Activated CD4-positive, CD25-positive, alpha-beta regulatory T cell treated with anti-CD3 and anti-CD28 coated beads, Interleukin-2, amount 50 U/mL, for 72 hours (primary cell): ENCODE measurements around the gene YJEFN3.

Experiments used
- DNase-seq: peaks from one replicate; pipeline ENCODE4 v3.0.0; 2021

Gene YJEFN3

DNA sequence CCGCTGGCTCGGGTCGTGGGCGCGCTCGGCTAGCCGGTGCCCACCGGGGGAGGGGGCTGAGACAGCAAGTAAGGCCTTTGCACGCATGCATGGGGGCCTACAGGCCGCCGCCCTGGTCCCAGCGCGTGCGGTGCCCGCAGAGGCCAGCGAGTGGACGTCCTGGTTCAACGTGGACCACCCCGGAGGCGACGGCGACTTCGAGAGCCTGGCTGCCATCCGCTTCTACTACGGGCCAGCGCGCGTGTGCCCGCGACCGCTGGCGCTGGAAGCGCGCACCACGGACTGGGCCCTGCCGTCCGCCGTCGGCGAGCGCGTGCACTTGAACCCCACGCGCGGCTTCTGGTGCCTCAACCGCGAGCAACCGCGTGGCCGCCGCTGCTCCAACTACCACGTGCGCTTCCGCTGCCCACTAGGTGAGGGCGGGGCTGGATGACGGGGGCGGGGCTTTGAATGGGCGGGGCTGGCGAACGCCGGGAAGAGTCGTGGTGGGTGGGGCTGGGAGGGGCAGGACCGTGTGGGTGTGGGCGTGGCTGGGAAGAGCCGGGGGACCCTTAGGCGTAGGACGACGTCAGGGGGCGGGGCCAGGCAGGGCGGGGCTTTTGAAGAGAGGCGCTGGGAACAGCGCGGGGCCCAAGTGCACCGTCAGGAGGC is 11.5 kb downstream of the YJEFN3 start:
- DNase-seq = peak; percentile 60

DNA sequence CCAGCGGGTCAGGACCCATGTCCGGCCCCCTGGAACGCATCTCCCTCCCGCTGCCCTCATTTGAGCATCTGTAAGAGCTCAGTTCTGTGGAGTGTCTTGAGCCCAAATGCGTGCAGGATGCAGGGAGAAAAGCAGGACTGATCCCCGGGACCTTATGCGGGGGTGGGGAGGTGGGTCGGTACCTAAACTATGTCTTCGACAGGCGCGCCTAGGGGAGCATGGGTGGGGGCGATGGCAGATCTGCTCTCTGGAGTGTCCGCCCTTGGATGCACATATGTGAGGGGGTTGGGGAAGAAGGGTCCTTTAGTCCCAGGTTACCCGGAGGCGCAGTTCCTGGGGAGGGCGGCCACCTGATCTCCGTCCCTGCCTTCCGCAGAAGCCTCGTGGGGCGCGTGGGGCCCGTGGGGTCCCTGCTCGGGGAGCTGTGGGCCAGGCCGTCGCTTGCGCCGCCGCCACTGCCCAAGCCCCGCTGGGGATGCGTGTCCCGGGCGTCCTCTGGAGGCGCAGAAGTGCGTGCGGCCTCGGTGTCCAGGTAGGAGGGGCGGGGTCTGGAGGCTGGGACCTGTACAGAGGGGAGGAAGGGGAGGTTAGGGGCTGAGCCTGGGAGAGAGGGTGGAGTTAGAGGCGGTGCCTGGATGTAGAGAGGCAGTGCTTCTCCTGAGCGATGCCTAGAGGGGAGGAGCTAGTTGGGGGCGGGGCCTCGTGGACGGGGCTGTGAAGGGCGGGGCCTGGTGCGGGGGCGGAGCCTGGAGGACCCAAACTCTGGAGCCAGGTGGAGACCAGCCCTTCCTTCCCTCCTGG is 12.2 kb downstream of the YJEFN3 start:
- peak; percentile 77 for DNase-seq

- DNase-seq = no peak
Observed at GRCh38 chr19:19541616-19542015, 12.9 kb downstream of the YJEFN3 start.

DNA sequence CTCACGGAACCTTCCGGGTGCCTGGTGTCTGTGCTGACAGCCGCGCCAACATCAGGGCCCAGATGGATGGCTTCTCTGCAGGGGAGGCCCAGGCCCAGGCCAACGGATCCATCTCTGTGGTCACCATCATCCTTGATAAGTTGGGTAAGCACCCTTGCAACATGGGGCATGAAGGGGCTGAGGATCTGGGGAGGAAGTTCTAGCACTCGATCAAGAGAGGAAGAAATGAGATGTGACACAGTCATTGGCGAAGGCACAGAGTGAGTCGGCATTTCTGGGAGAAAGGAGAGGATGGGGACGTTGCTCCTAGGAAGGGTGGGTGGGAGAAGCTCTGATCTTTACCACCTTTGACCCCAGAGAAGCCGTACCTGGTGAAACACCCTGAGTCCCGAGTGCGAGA is 13.8 kb downstream of the YJEFN3 start:
- DNase-seq = no peak

DNA sequence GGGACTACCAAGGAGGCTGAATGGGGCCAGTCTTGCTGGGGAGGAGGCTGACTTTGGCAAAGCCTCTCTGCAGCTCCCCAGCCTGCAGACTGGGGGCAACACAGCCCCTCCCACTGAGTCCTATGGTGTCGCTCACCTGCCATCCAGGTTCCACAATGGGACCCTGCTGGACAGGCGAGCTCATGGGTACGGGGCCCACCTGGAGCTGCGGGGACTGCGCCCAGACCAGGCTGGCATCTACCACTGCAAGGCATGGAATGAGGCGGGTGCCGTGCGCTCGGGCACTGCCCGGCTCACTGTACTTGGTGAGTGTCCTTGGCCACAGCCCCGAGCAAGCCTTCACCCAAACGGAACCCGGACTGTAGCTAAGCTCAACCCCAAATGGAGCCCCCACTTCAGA is 14.4 kb downstream of the YJEFN3 start:
- DNase-seq = no peak

GRCh38 chr19:19543640-19544039 is 14.9 kb downstream of the YJEFN3 start:
- DNase-seq = no peak

GRCh38 chr19:19544257-19544953 is 15.7 kb downstream of the YJEFN3 start:
- DNase-seq = no peak

DNA sequence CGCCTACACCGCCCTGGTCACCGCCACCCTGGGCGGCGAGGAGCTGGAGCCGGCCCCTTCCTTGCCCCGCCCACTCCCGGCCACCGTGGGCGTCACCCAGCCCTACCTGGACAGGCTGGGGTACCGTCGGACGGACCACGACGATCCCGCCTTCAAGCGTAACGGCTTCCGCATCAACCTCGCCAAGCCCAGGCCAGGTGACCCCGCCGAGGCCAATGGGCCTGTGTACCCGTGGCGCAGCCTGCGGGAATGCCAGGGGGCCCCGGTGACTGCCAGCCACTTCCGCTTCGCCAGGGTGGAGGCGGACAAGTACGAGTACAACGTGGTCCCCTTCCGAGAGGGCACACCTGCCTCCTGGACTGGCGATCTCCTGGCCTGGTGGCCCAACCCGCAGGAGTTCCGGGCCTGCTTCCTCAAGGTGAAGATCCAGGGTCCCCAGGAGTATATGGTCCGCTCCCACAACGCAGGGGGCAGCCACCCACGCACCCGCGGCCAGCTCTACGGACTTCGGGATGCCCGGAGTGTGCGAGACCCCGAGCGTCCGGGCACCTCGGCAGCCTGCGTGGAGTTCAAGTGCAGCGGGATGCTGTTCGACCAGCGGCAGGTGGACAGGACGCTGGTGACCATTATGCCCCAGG is 16.4 kb downstream of the YJEFN3 start:
- DNase-seq = no peak

DNA sequence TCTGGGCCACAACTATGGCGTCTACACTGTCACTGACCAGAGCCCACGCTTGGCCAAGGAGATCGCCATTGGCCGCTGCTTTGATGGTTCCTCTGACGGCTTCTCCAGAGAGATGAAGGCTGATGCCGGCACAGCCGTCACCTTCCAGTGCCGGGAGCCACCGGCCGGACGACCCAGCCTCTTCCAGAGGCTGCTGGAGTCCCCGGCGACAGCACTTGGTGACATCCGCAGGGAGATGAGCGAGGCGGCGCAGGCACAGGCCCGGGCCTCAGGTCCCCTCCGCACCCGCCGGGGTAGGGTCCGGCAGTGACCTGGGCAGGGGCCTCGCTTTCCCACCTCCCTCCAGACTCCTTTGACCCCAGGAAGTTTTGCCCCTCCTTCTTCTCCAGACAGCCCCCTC is 17.0 kb downstream of the YJEFN3 start:
- no peak for DNase-seq

- DNase-seq = no peak
Observed at GRCh38 chr19:19546751-19547162, 18.0 kb downstream of the YJEFN3 start.

DNA sequence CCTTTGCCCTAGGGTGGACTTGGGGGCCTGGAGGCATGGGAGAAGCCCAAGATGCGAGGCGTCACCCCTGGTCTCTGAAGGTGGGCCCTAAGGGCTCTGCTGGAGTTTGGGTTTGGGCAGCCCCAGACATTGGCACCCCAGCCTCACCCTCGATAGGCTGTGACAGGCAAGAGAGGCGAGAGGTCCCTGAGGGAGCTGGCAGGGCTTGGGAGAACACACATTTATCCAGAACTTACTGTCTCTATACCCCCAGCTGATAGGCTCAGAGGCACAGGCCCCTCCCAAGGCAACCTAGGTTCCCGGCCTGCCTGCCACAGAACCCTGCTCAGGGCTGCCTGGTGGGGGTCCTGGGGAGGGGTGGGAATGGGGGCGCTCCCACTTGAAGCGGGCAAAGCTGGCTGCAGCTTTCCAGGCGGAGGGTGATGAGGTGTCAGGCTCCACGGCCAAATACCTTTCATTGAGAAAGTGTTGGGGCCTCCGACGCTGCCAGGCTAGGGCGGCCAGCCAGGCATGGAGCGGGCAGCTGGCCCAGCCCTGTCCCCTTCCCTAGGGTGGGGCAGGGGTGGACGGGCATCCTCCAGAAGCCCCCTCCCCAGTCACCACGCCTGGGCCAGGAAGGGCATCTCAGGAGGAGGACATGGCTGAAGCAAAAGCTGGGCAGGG is 19.1 kb downstream of the YJEFN3 start:
- no peak for DNase-seq

GRCh38 chr19:19548915-19549759 is 20.4 kb downstream of the YJEFN3 start:
- no peak for DNase-seq

DNA sequence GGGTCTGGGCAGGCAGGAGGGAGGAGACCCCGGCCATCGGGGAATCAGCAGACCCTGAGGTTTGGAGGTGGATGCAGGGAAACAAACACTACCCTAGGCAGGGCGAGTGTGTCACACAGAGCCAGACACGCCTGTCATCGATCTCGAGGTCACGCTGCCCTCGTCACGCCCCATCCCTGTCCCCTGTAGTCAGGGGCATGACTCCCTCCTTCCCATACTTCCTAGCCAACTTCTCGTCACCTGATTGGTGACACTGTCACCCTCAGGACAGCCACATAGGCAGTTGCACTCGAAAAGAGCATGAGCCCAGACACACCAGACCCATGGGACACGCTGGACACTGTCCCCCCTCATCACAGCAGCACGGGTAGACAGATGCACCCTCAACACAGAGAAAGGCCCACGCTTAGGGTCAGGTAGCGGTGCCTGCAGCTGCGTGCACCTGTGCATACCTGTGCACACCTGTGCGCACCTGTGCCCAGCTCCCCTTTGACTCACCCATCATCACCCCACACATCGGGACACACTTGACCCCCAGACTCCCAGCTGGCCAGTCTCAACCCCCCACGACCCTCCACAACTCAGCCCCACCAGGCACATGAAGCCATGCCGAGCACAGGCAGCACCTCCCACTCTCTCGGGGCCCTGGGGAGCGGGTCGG is 21.2 kb downstream of the YJEFN3 start:
- no peak for DNase-seq

- no peak for DNase-seq
Observed at GRCh38 chr19:19550485-19550929, 21.8 kb downstream of the YJEFN3 start.

GRCh38 chr19:19550972-19551852 is 22.5 kb downstream of the YJEFN3 start:
- DNase-seq = no peak

DNA sequence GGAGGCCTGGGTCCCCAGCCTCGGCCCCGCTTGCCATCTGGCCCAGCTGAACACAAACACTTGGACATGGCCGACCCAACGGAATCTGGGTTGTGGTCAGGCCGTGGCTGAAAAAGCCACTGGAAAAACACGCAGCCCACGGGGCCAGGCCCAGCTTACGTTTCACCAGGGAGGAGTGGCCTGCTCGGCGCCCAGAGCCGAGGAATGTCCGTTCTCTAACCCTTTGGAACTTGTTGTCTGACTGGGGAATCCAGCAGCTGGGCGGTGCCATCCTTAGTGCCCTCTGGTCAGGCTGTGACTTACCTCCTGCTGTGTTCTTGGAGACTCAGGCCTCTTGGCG is 23.1 kb downstream of the YJEFN3 start:
- DNase-seq = no peak

DNA sequence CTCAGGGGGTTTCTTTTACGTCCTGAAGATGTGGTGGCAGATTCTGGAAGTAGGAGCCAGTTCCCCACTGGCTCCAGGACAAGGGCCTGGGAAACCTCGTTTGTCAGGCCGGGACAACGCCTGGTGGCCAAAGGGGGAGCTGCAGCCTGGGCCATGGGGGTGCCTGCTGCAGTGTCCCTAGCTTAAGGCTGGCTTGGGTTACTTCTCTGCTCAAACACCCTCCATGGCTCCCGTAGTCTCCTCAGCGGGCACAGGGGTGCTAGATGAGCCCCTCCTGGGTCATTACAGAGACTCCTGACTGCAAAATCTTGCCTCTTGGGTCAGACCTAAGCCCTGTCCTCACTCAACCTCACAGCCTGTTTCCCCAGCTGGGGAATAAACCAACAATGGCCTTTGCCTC is 24.1 kb downstream of the YJEFN3 start:
- no peak for DNase-seq

DNA sequence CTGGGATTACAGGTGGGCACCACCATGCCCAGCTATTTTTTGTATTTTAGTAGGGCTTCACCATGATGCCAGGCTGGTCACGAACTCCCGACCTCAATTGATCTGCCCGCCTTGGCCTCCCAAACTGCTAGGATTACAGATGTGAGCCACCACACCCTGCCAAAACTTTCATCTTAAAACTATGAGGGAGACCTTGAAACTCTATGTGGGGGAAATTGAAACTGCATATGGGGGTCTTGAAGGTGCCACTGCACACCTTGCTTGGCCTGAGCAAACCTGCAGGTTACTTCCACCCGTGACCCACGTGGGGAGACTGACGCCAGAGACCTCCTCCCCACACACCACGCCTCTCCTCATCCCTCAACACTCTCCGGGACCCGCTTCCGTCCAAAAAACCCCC is 25.0 kb downstream of the YJEFN3 start:
- no peak for DNase-seq

DNA sequence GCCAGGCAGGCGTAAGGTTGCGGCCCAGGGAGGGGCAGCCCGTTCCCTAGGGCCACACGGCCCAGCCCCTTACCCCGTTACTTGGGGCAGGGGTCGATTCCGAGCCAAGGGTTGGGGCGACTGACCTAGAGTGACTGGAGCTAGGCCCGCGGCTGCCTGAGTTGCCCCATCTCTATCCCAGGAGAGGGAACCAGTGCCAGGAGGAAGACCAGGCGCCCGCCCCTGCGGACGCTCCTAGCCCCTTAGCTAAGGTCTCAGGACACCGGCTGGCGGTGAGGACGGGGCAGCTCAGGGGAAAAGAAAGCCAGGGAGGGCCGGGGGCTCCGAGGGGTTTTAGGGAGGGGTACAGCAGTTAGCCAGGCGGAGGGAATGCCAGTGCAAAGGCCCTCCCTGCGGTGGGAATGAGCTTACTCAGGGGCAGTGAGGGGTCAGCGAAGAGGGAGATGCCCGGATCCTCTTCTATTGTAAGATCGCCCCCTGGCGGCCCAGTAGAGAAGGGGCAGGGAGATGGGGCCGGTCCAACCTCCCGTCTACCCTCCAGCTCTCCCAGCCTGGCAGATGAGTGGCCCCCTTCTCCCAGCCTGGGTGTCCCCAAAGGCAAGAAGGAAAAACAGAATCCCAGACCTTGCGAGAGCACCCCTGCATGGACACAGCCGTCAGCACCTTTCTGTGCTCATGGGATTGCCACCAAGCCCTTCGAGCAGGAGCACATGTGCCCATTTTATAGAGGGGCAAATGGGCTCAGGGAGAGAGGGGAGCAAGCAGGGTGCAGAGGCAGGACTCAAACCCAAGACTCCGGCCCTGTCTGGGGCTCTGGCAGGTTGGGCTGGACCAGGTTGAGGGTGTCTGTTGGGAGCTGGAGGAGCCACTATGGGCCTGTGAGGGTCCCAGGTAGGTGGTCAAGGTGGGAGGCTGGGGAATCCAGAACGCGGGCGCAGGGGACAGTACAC is 25.6 kb downstream of the YJEFN3 start:
- peak; percentile 76 for DNase-seq
